ENCODE measurements around the gene CXCL8.

The CXCL8 gene

DNA sequence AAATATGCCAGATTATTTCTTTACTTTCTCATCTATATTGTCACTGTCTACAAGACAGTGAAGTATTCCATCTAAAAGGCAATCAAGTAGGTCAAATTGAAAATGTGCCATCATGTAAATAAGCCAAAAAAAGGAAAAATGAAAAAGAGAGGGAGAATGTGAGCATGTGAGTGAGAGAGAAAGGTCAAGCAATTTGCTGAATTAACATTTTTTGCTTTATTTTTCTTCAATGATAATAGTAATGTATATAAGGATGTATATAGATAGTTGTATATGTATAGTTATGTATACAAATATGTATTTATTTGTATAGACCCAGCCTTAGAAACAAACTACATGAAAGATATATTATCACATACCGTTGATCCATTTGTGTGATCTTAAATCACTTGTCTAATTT is 11.5 kb downstream of the CXCL8 start:
- no peak overlapping the region for H3K4me2 ChIP-seq (ENCODE audit: low read length)
- H3K27me3 ChIP-seq (ENCODE audit: insufficient read depth, low read length), result no peaks in the 10 kb centered on the region
- no peaks in the 10 kb centered on the region for H3K36me3 ChIP-seq (ENCODE audit: insufficient read depth, low read length)
- H3K9me3 ChIP-seq (ENCODE audit: low read length), result no peaks in the 10 kb centered on the region
- no peak overlapping the region for H2AFZ ChIP-seq (ENCODE audit: low read length)
- no peaks in the 10 kb centered on the region for H3K9me2 ChIP-seq (ENCODE audit: low read depth, low read length)
- H4K20me1 ChIP-seq (ENCODE audit: insufficient read depth, low read length), result no peaks in the 10 kb centered on the region
- no peaks in the 10 kb centered on the region for H3K4me1 ChIP-seq (ENCODE audit: insufficient read depth, low read length, severe bottlenecking)
- H3K4me3 ChIP-seq (ENCODE audit: low read depth, low read length, poor library complexity, severe bottlenecking), result no peak overlapping the region
- no peak for TF ChIP-seq EZH2 (IDR thresholded peaks at IDR 0.05; ENCODE audit: borderline replicate concordance, low read length)
- TF ChIP-seq, protein P1, sequence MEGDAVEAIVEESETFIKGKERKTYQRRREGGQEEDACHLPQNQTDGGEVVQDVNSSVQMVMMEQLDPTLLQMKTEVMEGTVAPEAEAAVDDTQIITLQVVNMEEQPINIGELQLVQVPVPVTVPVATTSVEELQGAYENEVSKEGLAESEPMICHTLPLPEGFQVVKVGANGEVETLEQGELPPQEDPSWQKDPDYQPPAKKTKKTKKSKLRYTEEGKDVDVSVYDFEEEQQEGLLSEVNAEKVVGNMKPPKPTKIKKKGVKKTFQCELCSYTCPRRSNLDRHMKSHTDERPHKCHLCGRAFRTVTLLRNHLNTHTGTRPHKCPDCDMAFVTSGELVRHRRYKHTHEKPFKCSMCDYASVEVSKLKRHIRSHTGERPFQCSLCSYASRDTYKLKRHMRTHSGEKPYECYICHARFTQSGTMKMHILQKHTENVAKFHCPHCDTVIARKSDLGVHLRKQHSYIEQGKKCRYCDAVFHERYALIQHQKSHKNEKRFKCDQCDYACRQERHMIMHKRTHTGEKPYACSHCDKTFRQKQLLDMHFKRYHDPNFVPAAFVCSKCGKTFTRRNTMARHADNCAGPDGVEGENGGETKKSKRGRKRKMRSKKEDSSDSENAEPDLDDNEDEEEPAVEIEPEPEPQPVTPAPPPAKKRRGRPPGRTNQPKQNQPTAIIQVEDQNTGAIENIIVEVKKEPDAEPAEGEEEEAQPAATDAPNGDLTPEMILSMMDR (IDR thresholded peaks at IDR 0.05; ENCODE audit: low read length), result no peak
- H3K27ac ChIP-seq (ENCODE audit: low read depth, low read length, poor library complexity, severe bottlenecking), result no peak overlapping the region
- no peak overlapping the region for H3K9ac ChIP-seq (ENCODE audit: low read length)
- no peaks in the 10 kb centered on the region for H3F3A ChIP-seq (ENCODE audit: insufficient read depth, low read length)
- no peaks in the 10 kb centered on the region for H3K79me2 ChIP-seq (ENCODE audit: insufficient read depth, low read length)

DNA sequence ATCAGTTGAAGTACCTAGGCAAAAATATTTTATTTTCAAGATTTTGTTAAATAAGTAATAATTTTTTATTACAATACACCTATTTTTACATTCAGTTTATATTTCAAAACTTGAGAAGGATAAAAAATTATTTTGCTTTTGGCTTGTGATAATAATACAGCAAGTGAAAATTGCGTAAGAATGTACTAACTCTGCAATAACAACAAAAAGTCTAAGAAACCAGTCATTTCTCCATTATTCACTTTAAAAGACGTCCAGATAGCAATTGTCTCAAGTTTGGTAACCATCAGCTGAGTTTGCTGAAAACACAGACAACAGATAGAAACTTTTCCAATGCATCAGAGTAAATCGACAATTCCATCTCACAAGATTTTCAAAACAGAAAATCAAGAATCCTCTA is 12.1 kb downstream of the CXCL8 start:
- H3K4me2 ChIP-seq (ENCODE audit: low read length), result no peak overlapping the region
- no peaks in the 10 kb centered on the region for H3K9me2 ChIP-seq (ENCODE audit: low read depth, low read length)
- no peaks in the 10 kb centered on the region for H3K79me2 ChIP-seq (ENCODE audit: insufficient read depth, low read length)
- H3K9me3 ChIP-seq (ENCODE audit: low read length), result no peaks in the 10 kb centered on the region
- H4K20me1 ChIP-seq (ENCODE audit: insufficient read depth, low read length), result no peaks in the 10 kb centered on the region
- H3K4me3 ChIP-seq (ENCODE audit: low read depth, low read length, poor library complexity, severe bottlenecking), result no peak overlapping the region
- H3F3A ChIP-seq (ENCODE audit: insufficient read depth, low read length), result no peaks in the 10 kb centered on the region
- H3K9ac ChIP-seq (ENCODE audit: low read length), result no peak overlapping the region
- TF ChIP-seq, protein P1 (IDR thresholded peaks at IDR 0.05; ENCODE audit: low read length), result no peak
- TF ChIP-seq EZH2 (IDR thresholded peaks at IDR 0.05; ENCODE audit: borderline replicate concordance, low read length), result no peak
- H3K27me3 ChIP-seq (ENCODE audit: insufficient read depth, low read length), result no peaks in the 10 kb centered on the region
- no peaks in the 10 kb centered on the region for H3K4me1 ChIP-seq (ENCODE audit: insufficient read depth, low read length, severe bottlenecking)
- H2AFZ ChIP-seq (ENCODE audit: low read length), result no peak overlapping the region
- H3K36me3 ChIP-seq (ENCODE audit: insufficient read depth, low read length), result no peaks in the 10 kb centered on the region
- no peak overlapping the region for H3K27ac ChIP-seq (ENCODE audit: low read depth, low read length, poor library complexity, severe bottlenecking)

DNA sequence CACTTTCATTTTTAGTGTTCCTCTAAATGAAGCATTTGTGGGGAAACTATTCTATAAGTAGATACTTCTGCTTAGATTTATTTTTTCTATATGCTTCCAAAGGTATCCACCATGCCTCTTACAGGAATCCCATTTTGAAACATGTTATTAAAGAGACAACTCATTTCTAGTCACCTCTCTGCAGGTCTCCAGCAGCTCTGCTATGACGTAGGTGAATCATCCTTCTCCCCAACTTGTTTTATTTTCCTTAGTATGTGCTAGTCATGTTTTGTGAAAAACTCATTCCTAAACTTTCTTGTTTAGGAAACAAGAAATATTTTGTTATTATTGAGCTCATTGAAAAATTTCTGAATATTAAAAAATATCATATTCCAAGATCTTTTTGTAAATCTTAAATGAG is 12.8 kb downstream of the CXCL8 start:
- no peak overlapping the region for H3K27ac ChIP-seq (ENCODE audit: low read depth, low read length, poor library complexity, severe bottlenecking)
- no peak overlapping the region for H3K9ac ChIP-seq (ENCODE audit: low read length)
- TF ChIP-seq, protein P1 (IDR thresholded peaks at IDR 0.05; ENCODE audit: low read length), result no peak
- no peak for TF ChIP-seq EZH2 (IDR thresholded peaks at IDR 0.05; ENCODE audit: borderline replicate concordance, low read length)
- no peaks in the 10 kb centered on the region for H3F3A ChIP-seq (ENCODE audit: insufficient read depth, low read length)
- H3K79me2 ChIP-seq (ENCODE audit: insufficient read depth, low read length), result no peaks in the 10 kb centered on the region
- no peak overlapping the region for H3K4me2 ChIP-seq (ENCODE audit: low read length)
- no peaks in the 10 kb centered on the region for H3K36me3 ChIP-seq (ENCODE audit: insufficient read depth, low read length)
- no peak overlapping the region for H2AFZ ChIP-seq (ENCODE audit: low read length)
- H3K27me3 ChIP-seq (ENCODE audit: insufficient read depth, low read length), result no peaks in the 10 kb centered on the region
- no peaks in the 10 kb centered on the region for H3K9me3 ChIP-seq (ENCODE audit: low read length)
- H3K4me3 ChIP-seq (ENCODE audit: low read depth, low read length, poor library complexity, severe bottlenecking), result no peak overlapping the region
- no peaks in the 10 kb centered on the region for H4K20me1 ChIP-seq (ENCODE audit: insufficient read depth, low read length)
- H3K4me1 ChIP-seq (ENCODE audit: insufficient read depth, low read length, severe bottlenecking), result no peaks in the 10 kb centered on the region
- H3K9me2 ChIP-seq (ENCODE audit: low read depth, low read length), result no peaks in the 10 kb centered on the region
